ENCODE data around the gene SLC25A4.
"Not testable (repeated sequence)": the region's sequence is repeated elsewhere in the genome, so short reads cannot be mapped to it uniquely, and the experiment has no call there.

The SLC25A4 gene

DNA sequence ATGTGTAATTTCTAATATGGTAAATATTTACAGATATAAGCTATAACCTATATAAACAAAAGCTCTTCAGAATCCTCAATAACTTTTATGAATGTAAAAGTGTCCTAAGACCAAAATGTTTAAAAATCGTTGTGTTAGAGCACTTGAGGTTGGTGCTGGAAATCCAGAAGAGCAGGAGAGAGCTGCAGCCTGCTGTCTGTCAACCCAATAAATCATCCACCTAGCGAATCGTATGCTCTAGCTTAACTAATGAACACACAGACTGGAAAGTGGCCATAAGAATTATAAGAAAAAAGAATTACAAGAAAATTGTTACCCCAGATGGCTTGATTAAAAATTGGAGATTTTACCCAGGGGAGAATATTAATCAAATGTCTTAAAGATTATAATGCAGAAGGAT, 43.7 kb downstream of the SLC25A4 start:
- DNase-seq: no peak

DNA sequence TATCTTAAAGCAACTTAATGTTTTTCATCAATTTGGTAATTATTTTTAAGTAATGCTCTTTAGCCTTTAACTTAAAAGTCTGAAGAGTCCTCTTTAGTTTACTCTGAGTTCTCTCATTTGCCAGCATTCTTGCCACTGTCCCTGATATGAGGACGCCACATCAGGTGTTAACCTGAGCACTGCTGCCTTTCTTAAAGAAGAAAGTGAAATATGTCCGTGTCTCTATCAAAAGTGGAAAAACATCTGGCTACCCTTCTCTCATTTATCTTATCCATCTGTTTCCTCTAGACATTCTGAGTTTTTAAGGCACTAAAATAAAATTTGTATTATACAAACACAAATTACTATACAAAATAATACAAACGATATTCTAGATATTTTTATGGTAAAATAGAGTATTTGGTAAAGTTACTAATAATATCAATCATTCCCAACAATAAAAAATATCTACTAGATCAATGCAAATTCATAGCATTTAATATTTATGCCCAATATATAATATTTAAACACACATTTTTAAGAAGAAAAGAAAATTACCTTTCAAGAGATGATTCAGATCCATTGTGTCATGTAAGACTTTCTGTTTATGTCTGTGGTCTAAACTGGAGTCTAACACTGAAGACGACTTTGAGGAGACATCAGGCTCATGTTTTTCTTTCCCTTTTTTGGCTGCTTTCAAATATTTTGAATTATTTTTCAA, 46.7 kb downstream of the SLC25A4 start:
- no peak for DNase-seq

DNA sequence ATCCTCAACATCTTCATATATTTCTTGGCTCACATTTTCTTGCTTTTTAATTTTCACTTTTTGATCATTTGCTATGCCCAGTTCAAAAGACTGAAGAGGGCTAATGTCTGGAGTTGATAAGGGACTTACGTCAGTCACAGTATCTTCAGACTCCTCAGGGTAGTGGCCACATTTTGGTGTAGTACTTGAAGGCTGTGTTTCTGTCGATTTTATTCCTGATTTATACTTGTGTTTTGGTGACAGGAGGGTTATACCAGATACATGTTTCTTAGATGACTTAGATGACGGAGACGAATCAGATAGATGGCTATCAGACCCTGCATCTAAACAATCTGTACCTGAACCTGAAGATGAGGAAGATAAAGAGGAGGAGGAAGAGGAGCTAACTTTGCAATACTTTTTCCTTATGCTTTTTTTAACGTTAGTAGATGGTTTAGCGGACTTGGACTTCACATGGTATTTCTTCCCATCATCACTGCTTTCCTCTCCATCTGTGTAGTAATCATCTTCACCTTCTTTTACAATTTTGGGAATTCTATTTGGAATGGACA, 47.3 kb downstream of the SLC25A4 start:
- DNase-seq: no peak

DNA sequence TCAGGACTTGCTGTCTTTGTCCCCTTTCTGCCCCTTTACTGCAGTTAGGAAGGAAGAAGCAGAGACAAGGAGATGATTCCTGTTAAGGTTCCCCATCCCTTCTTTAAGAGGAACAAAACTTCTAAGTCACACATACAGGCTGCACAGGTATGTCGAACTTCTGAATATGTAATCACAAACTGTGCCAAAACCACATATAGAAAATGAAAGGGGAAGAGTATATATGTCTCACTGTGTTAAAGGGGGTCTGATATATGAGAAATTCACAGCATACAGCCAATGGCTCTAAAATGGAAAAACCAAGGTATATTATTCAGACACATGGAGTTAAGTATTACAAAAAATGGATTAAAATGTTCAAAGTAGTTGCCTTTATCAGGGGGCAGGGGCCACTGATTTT, 49.0 kb downstream of the SLC25A4 start:
- DNase-seq: no peak

DNA sequence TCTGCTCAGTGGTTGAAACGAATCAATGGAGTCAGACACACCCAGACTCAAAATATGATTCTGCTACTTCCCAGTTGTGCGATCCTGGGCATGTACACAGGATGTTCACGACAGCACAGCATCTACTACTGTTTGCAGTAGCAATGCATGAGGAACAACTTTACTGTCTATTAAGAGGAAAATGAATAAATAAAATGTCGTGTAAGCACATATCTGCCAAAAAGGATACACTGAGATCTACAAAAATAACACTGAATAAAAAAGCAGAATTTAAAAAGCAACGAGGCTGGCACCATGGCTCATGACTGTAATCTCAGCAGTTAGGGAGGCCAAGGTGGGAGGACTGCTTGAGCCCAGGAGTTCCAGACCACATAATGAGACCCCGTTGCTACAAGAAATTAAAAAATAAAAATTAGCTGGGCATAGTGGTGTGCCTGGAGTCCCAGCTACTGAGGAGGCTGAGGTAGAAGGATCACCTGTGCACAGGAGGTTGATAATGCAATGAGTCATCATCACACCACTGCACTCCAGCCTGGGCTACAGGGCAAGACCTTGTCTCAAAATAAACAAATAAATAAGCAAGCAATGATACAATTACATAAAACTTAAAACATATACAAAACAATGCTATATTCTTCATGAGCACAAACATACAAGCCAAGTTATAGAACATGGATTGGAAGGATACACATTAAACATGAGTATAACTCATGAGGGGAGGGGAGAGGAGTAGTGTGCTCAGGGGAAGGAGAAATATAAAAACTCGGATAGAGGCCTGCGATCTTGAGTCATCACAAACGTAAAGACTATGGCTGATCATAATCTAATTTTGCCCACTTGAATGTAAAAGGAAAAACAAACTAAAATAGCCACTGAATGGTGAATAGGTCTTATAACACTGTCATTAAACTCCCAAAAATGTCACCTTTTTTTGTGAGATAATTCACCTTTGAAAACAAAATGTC, 52.1 kb downstream of the SLC25A4 start:
- no peak for DNase-seq

DNA sequence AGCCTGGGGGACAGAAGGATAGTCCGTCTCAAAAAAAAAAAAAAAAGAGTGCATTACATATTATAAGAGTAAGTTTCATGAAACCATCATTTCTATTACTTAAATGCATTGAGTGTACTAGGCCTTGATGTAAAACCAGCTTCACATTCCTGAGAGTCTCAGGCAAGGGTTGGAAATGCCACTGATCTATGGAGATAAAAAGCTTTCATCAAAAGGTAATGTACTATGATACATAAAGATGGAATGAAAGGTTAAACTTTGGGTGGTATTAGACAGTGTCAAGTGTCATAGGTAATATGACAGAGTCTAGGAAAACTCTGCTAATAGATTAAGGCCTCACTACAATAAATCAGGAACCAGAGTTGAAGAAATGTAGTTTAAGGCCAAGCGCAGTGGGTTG, 53.4 kb downstream of the SLC25A4 start:
- no peak for DNase-seq

DNA sequence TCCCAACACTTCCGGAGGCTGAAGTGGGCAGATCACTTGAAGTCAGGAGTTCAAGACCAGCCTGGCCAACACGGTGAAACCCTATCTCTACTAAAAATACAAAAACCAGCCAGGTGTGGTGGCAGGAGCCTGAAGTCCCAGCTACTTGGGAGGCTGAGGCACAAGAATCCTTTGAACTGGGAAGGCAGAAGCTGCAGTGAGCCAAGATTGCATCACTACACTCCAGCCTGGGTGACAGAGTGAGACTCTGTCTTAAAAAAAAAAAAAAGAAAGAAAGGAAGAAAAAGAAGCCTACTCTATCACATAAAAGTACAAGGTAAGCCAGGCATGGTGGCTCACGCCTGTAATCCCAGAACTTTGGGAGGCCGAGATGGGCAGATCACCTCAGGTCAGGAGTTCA, 55.1 kb downstream of the SLC25A4 start:
- DNase-seq: not testable (repeated sequence)
